T-cell (primary cell): ENCODE data around the gene POC1B. TPM values are rescaled to one million over a fixed set of nuclear protein-coding genes. Genes with fewer than 3 reads are reported as not detected.

Experiments used
- ATAC-seq, 4 experiments: fragments of 200-7000 bp in 3 of 4; fragments of 150-1000 bp in 1 of 4; cut with Tn5 transposase; replicated peaks in 1 of 4; 1 replicate in 3 of 4; 2 replicates in 1 of 4; pipeline ENCODE4 v1.10.0; 2021; ENCODE audit warnings: moderate library complexity in 3 of 4, mild to moderate bottlenecking in 2 of 4, moderate number of reproducible peaks in 1 of 4
- CTCF ChIA-PET, 2 donors: fragments of 300-600 bp; sonication (Branson Sonifier 250); formaldehyde crosslinking; loops; one replicate each; lab custom pipeline; 2022; ENCODE audit warnings: antibody characterized with exemption in 2 of 2; lab: Charles Lee
- POLR2A ChIA-PET, 2 donors: fragments of 300-600 bp; sonication (Branson Sonifier 250); formaldehyde crosslinking; loops; one replicate each; lab custom pipeline; 2022; ENCODE audit warnings: antibody characterized with exemption in 2 of 2; lab: Charles Lee
- DNase-seq, 35 experiments: peaks; one replicate each; pipeline versions ENCODE4 v3.0.0 to v3.0.0-alpha.2; 2013 to 2023
- H3K27ac ChIP-seq: one replicate; pipeline ENCODE4 v1.5.1; 2013; ENCODE audit warnings: low read length
- H3K27me3 ChIP-seq, 2 experiments: replicated peaks in 1 of 2; 1 replicate in 1 of 2; 2 replicates in 1 of 2; pipeline versions ENCODE4 v1.6.1 to v1.7.0; 2013; ENCODE audit warnings: low read length in 1 of 2, mixed read lengths in 1 of 2; ENCODE audit not compliant: control insufficient read depth in 2 of 2, insufficient read depth in 2 of 2; ENCODE audit errors: extremely low read depth in 1 of 2
- H3K36me3 ChIP-seq, 2 donors: 1 replicate in 1 of 2; 2 replicates in 1 of 2; pipeline versions ENCODE4 v1.6.1 to v1.7.0; 2013; ENCODE audit warnings: low read length in 1 of 2; ENCODE audit not compliant: control insufficient read depth in 2 of 2, insufficient read depth in 1 of 2; ENCODE audit errors: extremely low read depth in 1 of 2
- H3K4me1 ChIP-seq, 2 experiments: 1 replicate in 1 of 2; 2 replicates in 1 of 2; pipeline versions ENCODE4 v1.6.1 to v1.7.0; 2013; ENCODE audit warnings: low read length in 2 of 2, mixed read lengths in 1 of 2; ENCODE audit not compliant: insufficient read depth in 2 of 2, control insufficient read depth in 1 of 2; ENCODE audit errors: extremely low read depth in 1 of 2
- H3K4me3 ChIP-seq, 2 donors: 1 replicate in 1 of 2; 2 replicates in 1 of 2; pipeline versions ENCODE4 v1.5.1 to v1.7.0; 2013; ENCODE audit warnings: mild to moderate bottlenecking in 2 of 2, low read length in 1 of 2, moderate library complexity in 1 of 2; ENCODE audit not compliant: control insufficient read depth in 1 of 2; ENCODE audit errors: extremely low read depth in 1 of 2
- H3K9me3 ChIP-seq: 2 replicates; pipeline ENCODE4 v1.7.0; 2013
- H3K27ac Mint-ChIP-seq, 2 donors: one replicate each; pipeline ENCODE4 v1.8.0; 2020 to 2021; ENCODE audit warnings: mild to moderate bottlenecking in 2 of 2, mixed read lengths in 2 of 2
- H3K27me3 Mint-ChIP-seq, 2 donors: one replicate each; pipeline ENCODE4 v1.8.0; 2021 to 2022; ENCODE audit warnings: mixed read lengths in 2 of 2
- H3K36me3 Mint-ChIP-seq: one replicate; pipeline ENCODE4 v1.8.0; 2021; ENCODE audit warnings: mixed read lengths
- H3K4me1 Mint-ChIP-seq, 3 donors: one replicate each; pipeline ENCODE4 v1.8.0; 2020 to 2022; ENCODE audit warnings: mixed read lengths in 3 of 3, mild to moderate bottlenecking in 1 of 3
- H3K4me3 Mint-ChIP-seq, 3 donors: one replicate each; pipeline ENCODE4 v1.8.0; 2020 to 2022; ENCODE audit warnings: mild to moderate bottlenecking in 3 of 3, mixed read lengths in 3 of 3, moderate library complexity in 3 of 3
- H3K9me3 Mint-ChIP-seq, 3 donors: one replicate each; pipeline ENCODE4 v1.8.0; 2020 to 2022; ENCODE audit warnings: mixed read lengths in 3 of 3
- WGBS: methylation state at CpG from one replicate; pipeline ENCODE4 v1.1.5; 2013; ENCODE audit warnings: missing lambda C conversion rate; ENCODE audit not compliant: insufficient coverage; 5-methylcytosine and 5-hydroxymethylcytosine counted together
- total RNA-seq, 35 experiments: library from RNA in 6 of 35; stranded (reverse) in 6 of 35; fragments of 120-200 nt in 1 of 35; gene quantifications; one replicate each; pipeline versions ENCODE4 v1.2.1 to v1.2.4 and lab custom pipeline; 2013 to 2026

The POC1B gene
- total RNA-seq, 5 donors from 2014 or later (not counting 1 experiment from before 2014, with no cell fraction given), result 17.2 to 25.5 (median 18.9) TPM

- Histone ChIP-seq H3K9me3 (no peaks in the 10 kb centered on the region), H3K27ac (no peak overlapping the region), H3K27me3 (no peaks in the 10 kb centered on the region), H3K36me3 (no peaks in the 10 kb centered on the region), H3K4me1 (peaks cover 5 to 11% of the 10 kb centered on the region in 2 experiments), H3K4me3 (no peak overlapping the region)
- Mint-ChIP-seq H3K4me1 (peaks cover 30 to 31% (median 31%) of the 10 kb centered on the region in 3 donors), H3K9me3 (no peaks in the 10 kb centered on the region), H3K27me3 (no peaks in the 10 kb centered on the region), H3K27ac (no peak overlapping the region), H3K4me3 (no peak overlapping the region), H3K36me3 (peaks cover 28% of the 10 kb centered on the region)
- ChIA-PET CTCF (no interaction called here), POLR2A (no interaction called here)
- ATAC-seq (no peak), DNase-seq (no peak)
- WGBS, result 100% methylated on average over 1 of the region's 1 CpG
Measured at GRCh38 chr12:89432396-89432795, 93.5 kb downstream of the POC1B start.

DNA sequence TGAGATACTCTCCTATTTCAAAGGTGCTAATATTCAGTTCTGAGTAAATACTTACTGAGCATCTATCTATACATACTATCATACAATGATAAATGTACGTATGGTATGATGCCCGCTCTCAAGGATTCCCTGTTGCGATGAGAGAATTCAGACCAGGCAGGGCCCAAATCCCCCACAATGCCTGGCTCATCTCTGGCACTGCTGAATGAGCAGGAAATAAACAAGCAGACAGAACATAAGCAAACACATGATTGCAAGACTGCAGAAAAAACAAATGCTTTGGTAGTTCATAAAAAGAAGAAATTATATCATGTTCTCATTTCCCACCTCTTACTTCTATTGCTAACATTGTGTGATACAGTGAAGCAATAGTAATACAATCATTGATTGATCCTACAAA, 96.3 kb downstream of the POC1B start:
- no peaks in the 10 kb centered on the region for H3K27me3 ChIP-seq
- peaks cover 0 to 6% of the 10 kb centered on the region in 2 donors for H3K36me3 ChIP-seq
- H3K27ac ChIP-seq, result no peak overlapping the region
- DNase-seq (no peak), ATAC-seq (no peak)
- peaks cover 36% of the 10 kb centered on the region for H3K36me3 Mint-ChIP-seq
- no peak overlapping the region for H3K4me3 ChIP-seq
- whole genome bisulfite sequencing, result no CpG with 5 or more reads among the region's 3 CpGs
- H3K27me3 Mint-ChIP-seq, result no peaks in the 10 kb centered on the region
- ChIA-PET POLR2A (no interaction called here), CTCF (no interaction called here)
- H3K4me3 Mint-ChIP-seq, result no peak overlapping the region
- peaks cover 5 to 14% of the 10 kb centered on the region in 2 experiments for H3K4me1 ChIP-seq
- H3K9me3 ChIP-seq, result no peaks in the 10 kb centered on the region
- H3K9me3 Mint-ChIP-seq, result no peaks in the 10 kb centered on the region
- H3K4me1 Mint-ChIP-seq, result peaks cover 29 to 36% (median 35%) of the 10 kb centered on the region in 3 donors
- H3K27ac Mint-ChIP-seq, result peak overlapping the region; percentile 2 to 7

GRCh38 chr12:89427508-89428156, 98.2 kb downstream of the POC1B start:
- peaks cover 0 to 6% of the 10 kb centered on the region in 2 donors for H3K36me3 ChIP-seq
- H3K36me3 Mint-ChIP-seq, result peaks cover 33% of the 10 kb centered on the region
- H3K4me1 ChIP-seq, result peaks cover 5 to 14% of the 10 kb centered on the region in 2 experiments
- no peaks in the 10 kb centered on the region for H3K27me3 ChIP-seq
- H3K27ac Mint-ChIP-seq, result peak overlapping the region; percentile 79 to 92
- ChIA-PET CTCF (interaction anchor here (0.7 to 1.3 kb wide), 3 partner anchors 34 to 996 kb away, joined by 3 to 4 read pairs (median 3); no protein-coding TSS in a partner anchor), POLR2A (no interaction called here)
- H3K4me1 Mint-ChIP-seq, result peaks cover 29 to 36% (median 35%) of the 10 kb centered on the region in 3 donors
- H3K9me3 Mint-ChIP-seq, result no peaks in the 10 kb centered on the region
- DNase-seq, result peak in 3 of 35 experiments; percentile 0 to 8 (median 5)
- peak; percentile 50 to 80 (median 59) for ATAC-seq
- no peak overlapping the region for H3K4me3 ChIP-seq
- H3K4me3 Mint-ChIP-seq, result peak overlapping the region in 1 of 3 donors; percentile 18
- WGBS, result 0% methylated on average over 3 of the region's 3 CpGs
- no peaks in the 10 kb centered on the region for H3K27me3 Mint-ChIP-seq
- H3K9me3 ChIP-seq, result no peaks in the 10 kb centered on the region
- H3K27ac ChIP-seq, result peak overlapping the region; percentile 57

DNA sequence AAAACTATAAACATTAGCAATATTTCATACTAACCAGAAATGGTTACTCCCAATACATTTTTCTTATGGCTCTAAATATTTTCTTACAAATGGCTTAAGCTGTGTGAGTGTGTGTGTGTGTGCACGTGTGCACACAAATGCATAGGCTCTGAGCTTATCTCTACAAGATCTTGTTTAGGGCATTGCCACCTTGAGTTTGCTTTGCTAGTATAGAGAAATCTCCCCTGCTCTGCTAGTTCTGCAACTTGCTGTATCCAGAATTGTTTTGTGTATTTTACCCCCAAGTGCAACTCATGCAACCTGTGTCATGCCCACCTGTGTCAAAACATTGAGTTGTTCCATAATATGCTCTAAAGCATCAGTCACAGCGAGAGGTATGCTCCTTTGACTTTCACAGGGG, 101.0 kb downstream of the POC1B start:
- Mint-ChIP-seq H3K27ac (no peak overlapping the region), H3K4me3 (no peak overlapping the region), H3K27me3 (no peaks in the 10 kb centered on the region), H3K9me3 (no peaks in the 10 kb centered on the region), H3K36me3 (peaks cover 35% of the 10 kb centered on the region), H3K4me1 (peaks cover 28 to 30% (median 29%) of the 10 kb centered on the region in 3 donors)
- POLR2A ChIA-PET, result no interaction called here
- no peaks in the 10 kb centered on the region for H3K27me3 ChIP-seq
- DNase-seq (no peak), ATAC-seq (no peak)
- CTCF ChIA-PET, result no interaction called here
- 89% methylated on average over 1 of the region's 2 CpGs for WGBS
- peaks cover 5 to 14% of the 10 kb centered on the region in 2 experiments for H3K4me1 ChIP-seq
- no peaks in the 10 kb centered on the region for H3K9me3 ChIP-seq
- peaks cover 0 to 6% of the 10 kb centered on the region in 2 donors for H3K36me3 ChIP-seq
- H3K4me3 ChIP-seq, result no peak overlapping the region
- H3K27ac ChIP-seq, result no peak overlapping the region

DNA sequence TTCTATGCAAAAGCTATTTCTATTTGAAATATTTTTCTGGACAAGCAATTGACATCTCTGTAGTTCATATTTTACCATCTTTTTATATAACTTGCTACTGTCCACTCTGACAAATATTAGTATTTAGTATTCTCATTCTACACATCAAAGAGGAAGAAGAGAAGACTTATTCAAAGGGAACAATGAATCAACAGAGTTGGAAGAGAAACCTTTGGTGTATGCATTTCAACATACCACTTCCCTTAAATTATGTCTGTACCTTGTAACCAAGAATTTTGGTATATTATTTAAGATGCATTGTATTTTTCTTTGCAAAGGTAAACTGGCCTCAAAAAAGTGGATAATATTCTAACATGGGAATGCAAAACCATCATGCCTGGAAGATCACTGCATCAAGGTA, 101.5 kb downstream of the POC1B start:
- H3K4me1 Mint-ChIP-seq, result peaks cover 23 to 25% (median 24%) of the 10 kb centered on the region in 3 donors
- no peak overlapping the region for H3K27ac Mint-ChIP-seq
- ATAC-seq, result no peak
- H3K4me3 Mint-ChIP-seq, result no peak overlapping the region
- ChIA-PET CTCF (no interaction called here), POLR2A (no interaction called here)
- Histone ChIP-seq H3K27ac (no peak overlapping the region), H3K4me1 (peaks cover 5 to 12% of the 10 kb centered on the region in 2 experiments), H3K27me3 (no peaks in the 10 kb centered on the region), H3K4me3 (no peak overlapping the region), H3K36me3 (peaks cover 0 to 6% of the 10 kb centered on the region in 2 donors), H3K9me3 (no peaks in the 10 kb centered on the region)
- no peaks in the 10 kb centered on the region for H3K9me3 Mint-ChIP-seq
- H3K27me3 Mint-ChIP-seq, result no peaks in the 10 kb centered on the region
- peaks cover 35% of the 10 kb centered on the region for H3K36me3 Mint-ChIP-seq
- DNase-seq, result no peak

GRCh38 chr12:89421092-89421835, 104.6 kb downstream of the POC1B start:
- H3K27ac Mint-ChIP-seq, result no peak overlapping the region
- ChIA-PET CTCF (no interaction called here), POLR2A (no interaction called here)
- no peak for ATAC-seq
- no peaks in the 10 kb centered on the region for H3K4me1 Mint-ChIP-seq
- Histone ChIP-seq H3K36me3 (peaks cover 0 to 6% of the 10 kb centered on the region in 2 donors), H3K27me3 (no peaks in the 10 kb centered on the region), H3K27ac (no peak overlapping the region), H3K4me3 (no peak overlapping the region), H3K4me1 (no peaks in the 10 kb centered on the region), H3K9me3 (no peaks in the 10 kb centered on the region)
- DNase-seq, result no peak
- H3K36me3 Mint-ChIP-seq, result peaks cover 44% of the 10 kb centered on the region
- WGBS, result no CpG with 5 or more reads among the region's 6 CpGs
- H3K9me3 Mint-ChIP-seq, result no peaks in the 10 kb centered on the region
- H3K4me3 Mint-ChIP-seq, result no peak overlapping the region
- H3K27me3 Mint-ChIP-seq, result no peaks in the 10 kb centered on the region
